HCT116 (cell line): Measurements from ENCODE around the gene TSPAN16. TPM values are rescaled to one million over a fixed set of nuclear protein-coding genes. Genes with fewer than 3 reads are reported as not detected.
A peak's percentile ranks its signal among the peaks of the same experiment; 100 is the strongest.

Source experiments
- ATAC-seq: fragments of 200-7000 bp; cut with Tn5 transposase; 2 replicates; pipeline ENCODE4 v1.9.1; 2020; ENCODE audit warnings: mild to moderate bottlenecking, moderate library complexity
- BruUV-seq: library from RNA; stranded (reverse); fragments of 400-500 nt; replicated peaks from 2 replicates; lab custom pipeline; 2021; lab: Mats Ljungman, UMichigan
- CTCF ChIA-PET: fragments of 300-600 bp; sonication (Branson Sonifier 250); formaldehyde crosslinking; loops from one replicate; lab custom pipeline; 2021; ENCODE audit warnings: antibody characterized with exemption; lab: Charles Lee
- POLR2A ChIA-PET: fragments of 300-600, 350-600 bp; sonication (Branson Sonifier 250); formaldehyde crosslinking; loops from one replicate; lab custom pipeline; 2021; ENCODE audit warnings: antibody characterized with exemption; lab: Charles Lee
- RAD21 ChIA-PET, 2 experiments: fragments of 300-600 bp; sonication (Branson Sonifier 250); formaldehyde crosslinking; loops; one replicate each; lab custom pipeline; 2023; ENCODE audit warnings: low total read pairs in 2 of 2; ENCODE audit not compliant: uncharacterized antibody in 2 of 2, unreplicated experiment in 2 of 2, low non-redundant PET in 1 of 2; lab: Charles Lee
- DNase-seq: peaks from one replicate; pipeline ENCODE4 v3.0.0-alpha.2; 2010; ENCODE audit warnings: low read depth, low spot score
- H2AFZ ChIP-seq: fragments of 200-600 bp; shearing (Covaris generic), sonication (generic); 2 replicates; pipeline ENCODE4 v1.6.1; 2017; ENCODE audit warnings: low read depth, mixed run types, mixed read lengths, antibody characterized with exemption, low read length; ENCODE audit not compliant: poor library complexity, severe bottlenecking
- H3K27ac ChIP-seq: 2 replicates; pipeline ENCODE4 v1.5.1; 2012; ENCODE audit warnings: low read depth, low read length
- H3K27me3 ChIP-seq: fragments of 200-600 bp; sonication (generic); 2 replicates; pipeline ENCODE4 v1.6.1; 2016; ENCODE audit warnings: mixed run types, low read length, mixed read lengths; ENCODE audit not compliant: insufficient read depth
- H3K36me3 ChIP-seq, 2 experiments: fragments of 200-500 bp in 1 of 2; fragments of 200-600 bp in 1 of 2; sonication (Bioruptor generic) in 1 of 2; sonication (generic) in 1 of 2; 2 replicates each; pipeline versions ENCODE4 v1.5.1 to v1.6.1; 2014 to 2016; ENCODE audit warnings: low read length in 2 of 2, inconsistent platforms in 1 of 2, mixed read lengths in 1 of 2, mixed run types in 1 of 2; ENCODE audit not compliant: insufficient read depth in 2 of 2, control insufficient read depth in 1 of 2
- H3K4me1 ChIP-seq, 2 experiments: fragments of 200-600 bp in 1 of 2; sonication (generic) in 1 of 2; 2 replicates each; pipeline versions ENCODE4 v1.5.1 to v1.6.1; 2012 to 2017; ENCODE audit warnings: low read length in 2 of 2, inconsistent platforms in 1 of 2, mild to moderate bottlenecking in 1 of 2, mixed read lengths in 1 of 2, mixed run types in 1 of 2, moderate library complexity in 1 of 2; ENCODE audit not compliant: insufficient read depth in 2 of 2, control insufficient read depth in 1 of 2
- H3K4me2 ChIP-seq: fragments of 200-600 bp; sonication (generic); 2 replicates; pipeline ENCODE4 v1.6.1; 2017; ENCODE audit warnings: mixed run types, low read length, mixed read lengths
- H3K4me3 ChIP-seq, 2 experiments: fragments of 200-600 bp in 1 of 2; sonication (generic) in 1 of 2; replicated peaks in 1 of 2; 2 replicates each; pipeline ENCODE4 v1.5.1; 2011 to 2016; ENCODE audit warnings: low read length in 2 of 2, control low read depth in 1 of 2, low read depth in 1 of 2, mild to moderate bottlenecking in 1 of 2, mixed read lengths in 1 of 2, mixed run types in 1 of 2
- H3K79me2 ChIP-seq: fragments of 200-600 bp; sonication (generic); 2 replicates; pipeline ENCODE4 v1.6.1; 2017; ENCODE audit warnings: mild to moderate bottlenecking, mixed run types, low read length, moderate library complexity, mixed read lengths; ENCODE audit not compliant: insufficient read depth
- H3K9ac ChIP-seq: fragments of 200-600 bp; sonication (generic); 2 replicates; pipeline ENCODE4 v1.6.1; 2016; ENCODE audit warnings: low read length, mixed read lengths
- H3K9me2 ChIP-seq: fragments of 200-600 bp; sonication (generic), shearing (Covaris generic); 2 replicates; pipeline ENCODE4 v1.6.1; 2017; ENCODE audit warnings: mixed run types, mild to moderate bottlenecking, moderate library complexity; ENCODE audit not compliant: insufficient read depth
- H3K9me3 ChIP-seq, 2 experiments: fragments of 200-500 bp in 1 of 2; fragments of 200-600 bp in 1 of 2; sonication (Bioruptor generic) in 1 of 2; sonication (generic) in 1 of 2; 2 replicates each; pipeline ENCODE4 v1.6.1; 2014 to 2017; ENCODE audit warnings: low read length in 2 of 2, mixed read lengths in 2 of 2, inconsistent platforms in 1 of 2, low read depth in 1 of 2, mild to moderate bottlenecking in 1 of 2, mixed run types in 1 of 2, moderate library complexity in 1 of 2; ENCODE audit not compliant: control insufficient read depth in 1 of 2, insufficient read depth in 1 of 2
- H4K20me1 ChIP-seq: fragments of 200-600 bp; sonication (generic), shearing (Covaris generic); 2 replicates; pipeline ENCODE4 v1.6.1; 2017; ENCODE audit warnings: mixed run types, mild to moderate bottlenecking, moderate library complexity; ENCODE audit not compliant: insufficient read depth
- CBX3 ChIP-seq: IDR thresholded peaks from 2 replicates; pipeline ENCODE4 v1.6.1; 2012; ENCODE audit warnings: low read depth
- CTCF ChIP-seq, 3 experiments: fragments of 200-600 bp in 1 of 3; sonication (generic) in 1 of 3; IDR thresholded peaks in 2 of 3; conservative IDR thresholded peaks in 1 of 3; 2 replicates each; pipeline ENCODE4 v1.5.1; 2012 to 2017; ENCODE audit warnings: low read depth in 2 of 3, low read length in 2 of 3, antibody characterized with exemption in 1 of 3, borderline replicate concordance in 1 of 3, control low read depth in 1 of 3, mild to moderate bottlenecking in 1 of 3, mixed read lengths in 1 of 3, mixed run types in 1 of 3, moderate library complexity in 1 of 3; ENCODE audit not compliant: insufficient read depth in 1 of 3
- FOSL1 ChIP-seq: IDR thresholded peaks from 2 replicates; pipeline ENCODE4 v1.6.1; 2012; ENCODE audit warnings: low read depth
- POLR2A ChIP-seq: IDR thresholded peaks from 2 replicates; pipeline ENCODE4 v1.7.0; 2011; ENCODE audit warnings: borderline replicate concordance; ENCODE audit not compliant: insufficient read depth, insufficient read length; ENCODE audit errors: extremely low read depth
- SRF ChIP-seq: IDR thresholded peaks from 2 replicates; pipeline ENCODE4 v1.6.1; 2012; ENCODE audit warnings: low read depth
- YY1 ChIP-seq: IDR thresholded peaks from 2 replicates; pipeline ENCODE4 v1.6.1; 2011; ENCODE audit warnings: low read length, low read depth, moderate library complexity, mild to moderate bottlenecking; ENCODE audit not compliant: insufficient replicate concordance; ENCODE audit errors: extremely low read depth
- ZBTB33 ChIP-seq: IDR thresholded peaks from 2 replicates; pipeline ENCODE4 v1.6.1; 2011; ENCODE audit warnings: mild to moderate bottlenecking, low read length, moderate library complexity; ENCODE audit not compliant: insufficient replicate concordance; ENCODE audit errors: extremely low read depth
- ZFX ChIP-seq: fragments of 450-650 bp; IDR thresholded peaks from 2 replicates; pipeline ENCODE4 v1.6.1; 2017
- intact Hi-C: fragments of 100-400 bp; cut with micrococcal nuclease; formaldehyde crosslinking; loops from 2 replicates; pipeline ENCODE4 v1.10.0; 2022
- total RNA-seq: library from RNA; stranded (reverse); gene quantifications from one replicate; pipeline ENCODE4 v1.2.1, GENCODE V29; 2021; ENCODE audit not compliant: unreplicated experiment

Gene TSPAN16
- total RNA-seq, 1 experiment from 2014 or later, result not detected

- Histone ChIP-seq H3K9ac (no peak overlapping the region), H3K9me3 (no peaks in the 10 kb centered on the region), H2AFZ (peak overlapping the region; percentile 23), H3K27me3 (no peaks in the 10 kb centered on the region), H3K4me2 (no peak overlapping the region), H3K9me2 (no peaks in the 10 kb centered on the region), H3K79me2 (no peaks in the 10 kb centered on the region), H3K4me3 (no peak overlapping the region), H3K4me1 (peaks cover 18 to 30% of the 10 kb centered on the region in 2 experiments), H4K20me1 (no peaks in the 10 kb centered on the region), H3K27ac (no peak overlapping the region), H3K36me3 (no peaks in the 10 kb centered on the region)
- intact Hi-C loops, result no loop called here
- no peak for DNase-seq
- BruUV-seq, result no TSS peak
- no peak for TF ChIP-seq FOSL1
- no peak for TF ChIP-seq CBX3
- TF ChIP-seq POLR2A, result no peak
- TF ChIP-seq ZFX, result no peak
- TF ChIP-seq YY1, result no peak
- no peak for TF ChIP-seq SRF
- ChIA-PET POLR2A (interaction anchor here (1.6 kb wide), 1 partner anchor 85 kb away, joined by 3 read pairs; no protein-coding TSS in a partner anchor), RAD21 (no interaction called here), CTCF (interaction anchor here (1.4 to 2.6 kb wide), 3 partner anchors 12 to 145 kb away, joined by 3 to 10 read pairs (median 3); no protein-coding TSS in a partner anchor)
- no peak for ATAC-seq
Observed at GRCh38 chr19:11296264-11296663, 304 bp downstream of the TSPAN16 start.

- H3K79me2 ChIP-seq, result no peaks in the 10 kb centered on the region
- intact Hi-C loops, result no loop called here
- no peaks in the 10 kb centered on the region for H3K36me3 ChIP-seq
- H3K4me1 ChIP-seq, result peaks cover 9 to 16% of the 10 kb centered on the region in 2 experiments; a peak in 3 of 4 replicates
- H3K4me3 ChIP-seq, result no peak overlapping the region
- POLR2A ChIA-PET, result no interaction called here
- no peaks in the 10 kb centered on the region for H3K9me2 ChIP-seq
- H3K9me3 ChIP-seq, result no peaks in the 10 kb centered on the region
- H3K27ac ChIP-seq, result no peak overlapping the region
- TF ChIP-seq CTCF (IDR thresholded peaks at IDR 0.05 in 2 of 3, conservative IDR thresholded peaks at IDR 0.05 in 1 of 3; ENCODE audit: borderline replicate concordance in 1 of 3, insufficient read depth in 1 of 3, low read depth in 2 of 3, low read length in 2 of 3) (no peak), ZBTB33 (no peak), ZFX (no peak)
- H3K9ac ChIP-seq, result no peak overlapping the region
- ATAC-seq (no peak), DNase-seq (no peak)
- H3K27me3 ChIP-seq, result no peaks in the 10 kb centered on the region
- H4K20me1 ChIP-seq, result no peaks in the 10 kb centered on the region
- H2AFZ ChIP-seq, result no peak overlapping the region
- H3K4me2 ChIP-seq, result no peak overlapping the region
- RAD21 ChIA-PET, result no interaction called here
- BruUV-seq, result no TSS peak
- CTCF ChIA-PET, result no interaction called here
Observed at GRCh38 chr19:11299946-11300810, 4.2 kb downstream of the TSPAN16 start.
